ENCODE results near the gene RIMKLB.
"Not testable (repeated sequence)": the region's sequence is repeated elsewhere in the genome, so short reads cannot be mapped to it uniquely, and the experiment has no call there.

The RIMKLB gene

GRCh38 chr12:8692573-8692972 is 5.2 kb upstream of the RIMKLB start:
- DNase-seq (ENCODE audit: low spot score) = no peak

GRCh38 chr12:8695116-8695515 is 2.7 kb upstream of the RIMKLB start:
- no peak for DNase-seq (ENCODE audit: low spot score)

DNA sequence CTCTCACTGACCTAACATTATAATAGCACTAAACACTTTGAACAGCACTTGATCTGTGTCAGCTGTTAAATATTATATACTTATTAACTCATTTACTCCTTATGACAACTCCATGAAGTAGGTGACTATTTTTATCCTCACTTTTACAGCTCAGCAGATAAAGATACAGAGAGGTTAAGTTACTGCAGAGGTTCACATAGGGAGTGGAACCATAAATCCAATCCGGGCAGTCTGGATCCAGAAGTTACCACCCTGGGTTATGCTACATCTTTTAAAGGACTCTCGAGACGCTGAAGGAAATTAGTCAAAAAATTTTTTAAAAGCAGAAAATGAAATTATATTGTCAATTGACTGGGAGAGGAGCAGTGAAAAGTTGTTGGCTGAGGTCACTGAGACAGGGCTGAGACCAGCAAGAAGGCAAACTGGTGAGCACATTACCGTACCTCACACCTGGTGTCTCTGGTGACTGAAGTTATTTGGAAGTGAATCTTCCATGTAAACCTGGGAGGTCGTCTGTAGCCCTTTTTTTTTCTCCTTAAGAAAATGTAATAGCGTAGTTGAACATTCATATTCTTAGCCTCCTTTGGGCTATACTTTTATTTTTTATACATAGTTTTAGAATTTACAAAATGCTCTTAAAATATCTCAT is 1.2 kb upstream of the RIMKLB start:
- DNase-seq (ENCODE audit: low spot score) = no peak

GRCh38 chr12:8697120-8697475 is 693 bp upstream of the RIMKLB start:
- DNase-seq (ENCODE audit: low spot score) = no peak

- DNase-seq (ENCODE audit: low spot score) = peak; percentile 82
These were observed 501 bp downstream of the RIMKLB start for GRCh38 chr12:8698132-8698851.

GRCh38 chr12:8698879-8699278 is 1.1 kb downstream of the RIMKLB start:
- DNase-seq (ENCODE audit: low spot score) = no peak

DNA sequence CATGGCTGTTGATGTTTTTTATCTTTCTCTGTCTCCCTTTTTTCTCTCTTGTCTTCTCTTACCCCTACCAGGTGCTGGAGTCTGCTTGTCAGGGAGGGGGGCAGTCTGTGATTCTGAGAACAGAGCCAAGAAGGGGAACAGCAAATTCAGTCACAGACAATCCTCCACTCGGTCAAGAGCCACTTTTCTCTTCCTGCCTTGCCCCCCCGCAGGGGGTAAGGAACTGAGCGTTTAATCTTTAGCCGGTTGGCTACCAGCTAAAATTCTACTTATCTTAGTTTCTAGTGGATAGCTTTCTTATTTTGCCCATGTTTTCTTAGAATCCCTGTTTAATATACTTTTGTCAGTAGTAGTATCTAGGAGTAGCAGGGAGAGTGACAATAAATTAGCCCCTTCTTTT is 1.9 kb downstream of the RIMKLB start:
- no peak for DNase-seq (ENCODE audit: low spot score)

GRCh38 chr12:8701046-8701660 is 3.4 kb downstream of the RIMKLB start:
- DNase-seq (ENCODE audit: low spot score) = no peak

- DNase-seq (ENCODE audit: low spot score) = no peak
These were observed 4.4 kb downstream of the RIMKLB start for GRCh38 chr12:8702159-8702558.

GRCh38 chr12:8709124-8709830 is 11.5 kb downstream of the RIMKLB start:
- DNase-seq (ENCODE audit: low spot score) = no peak

DNA sequence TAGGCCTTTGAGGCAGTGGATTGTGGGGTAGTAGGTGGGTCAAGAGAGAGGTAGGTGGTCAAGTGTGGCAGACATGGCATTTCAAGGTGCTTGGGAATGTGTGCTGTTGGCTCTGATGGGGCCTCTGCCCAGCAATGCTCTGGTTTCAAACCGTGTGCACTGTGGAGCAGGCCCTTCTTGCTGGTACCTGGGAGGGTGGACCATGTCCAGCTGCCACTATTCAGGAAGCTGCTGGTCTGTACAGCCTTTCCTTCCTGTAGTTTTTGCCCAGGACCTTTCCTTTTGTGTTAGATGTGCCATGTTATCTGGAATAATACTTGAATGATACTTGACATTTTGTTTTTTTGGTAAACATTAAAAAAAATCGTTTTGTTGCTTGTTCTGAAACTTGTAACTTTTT is 14.8 kb downstream of the RIMKLB start:
- DNase-seq (ENCODE audit: low spot score) = no peak

GRCh38 chr12:8722286-8722800 is 24.6 kb downstream of the RIMKLB start:
- DNase-seq (ENCODE audit: low spot score) = no peak

- DNase-seq (ENCODE audit: low spot score) = no peak
These were observed 37.1 kb downstream of the RIMKLB start for GRCh38 chr12:8734873-8735381.

DNA sequence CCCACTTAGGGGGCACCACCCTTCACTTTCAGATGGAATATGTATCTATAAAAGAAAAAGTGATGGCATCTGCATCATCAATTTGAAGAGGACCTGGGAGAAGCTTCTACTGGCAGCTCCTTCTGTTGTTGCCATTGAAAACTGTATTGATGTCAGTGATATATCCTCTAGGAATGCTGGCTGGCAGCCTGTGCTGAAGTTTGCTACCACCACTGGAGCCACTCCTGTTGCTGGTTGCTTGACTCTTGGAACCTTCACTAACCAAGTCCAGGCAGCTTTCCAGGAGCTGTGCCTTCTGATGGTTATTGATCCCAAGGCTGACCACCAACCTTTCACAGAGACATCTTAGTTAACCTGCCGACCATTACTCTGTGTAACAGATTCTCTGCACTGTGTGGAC is 44.7 kb downstream of the RIMKLB start:
- no peak for DNase-seq (ENCODE audit: low spot score)

GRCh38 chr12:8743121-8743520 is 45.3 kb downstream of the RIMKLB start:
- not testable (repeated sequence) for DNase-seq (ENCODE audit: low spot score)

DNA sequence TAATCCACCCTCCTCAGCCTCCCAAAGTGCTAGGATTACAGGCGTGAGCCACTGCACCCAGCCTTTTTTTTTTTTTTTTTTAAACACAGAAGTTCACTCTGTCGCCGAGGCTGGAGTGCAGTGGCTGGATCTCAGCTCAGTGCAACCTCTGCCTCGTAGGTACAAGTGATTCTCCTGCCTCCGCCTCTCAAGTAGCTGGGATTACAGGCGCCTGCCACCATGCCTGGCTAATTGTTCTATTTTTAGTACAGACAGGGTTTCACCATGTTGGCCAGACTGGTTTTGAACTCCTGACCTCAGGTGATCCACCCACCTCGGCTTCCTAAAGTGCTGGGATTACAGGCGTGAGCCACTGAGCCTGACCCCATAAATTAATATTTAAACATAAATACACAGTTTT is 47.8 kb downstream of the RIMKLB start:
- not testable (repeated sequence) for DNase-seq (ENCODE audit: low spot score)

DNA sequence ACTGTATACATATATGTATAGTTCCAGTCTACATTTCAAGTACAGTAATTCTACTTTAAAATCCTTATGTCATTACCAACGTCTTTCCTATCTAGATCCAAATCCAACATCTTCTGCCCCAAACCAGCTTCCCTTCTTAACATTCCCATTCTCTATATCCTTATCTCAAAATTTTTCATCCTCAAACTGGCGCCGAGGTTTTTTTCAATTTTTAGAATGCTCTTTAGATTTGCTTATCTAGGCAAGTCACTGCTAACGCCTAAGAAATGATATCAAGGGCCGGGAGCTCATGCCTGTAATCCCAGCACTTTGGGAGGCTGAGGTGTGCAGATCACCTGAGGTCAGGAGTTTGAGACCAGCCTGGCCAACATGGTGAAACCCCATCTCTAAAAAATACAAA is 48.3 kb downstream of the RIMKLB start:
- DNase-seq (ENCODE audit: low spot score) = no peak

DNA sequence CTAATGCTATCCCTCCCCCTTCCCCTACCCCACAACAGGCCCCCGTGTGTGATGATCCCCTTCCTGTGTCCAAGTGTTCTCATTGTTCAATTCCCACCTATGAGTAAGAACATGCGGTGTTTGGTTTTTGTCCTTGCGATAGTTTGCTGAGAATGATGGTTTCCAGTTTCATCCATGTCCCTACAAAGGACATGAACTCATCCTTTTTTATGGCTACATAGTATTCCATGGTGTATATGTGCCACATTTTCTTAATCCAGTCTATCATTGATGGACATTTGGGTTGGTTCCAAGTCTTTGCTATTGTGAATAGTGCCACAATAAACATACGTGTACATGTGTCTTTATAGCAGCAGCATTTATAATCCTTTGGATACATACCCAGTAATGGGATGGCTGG is 62.3 kb downstream of the RIMKLB start:
- DNase-seq (ENCODE audit: low spot score) = not testable (repeated sequence)

GRCh38 chr12:8762701-8763100 is 64.9 kb downstream of the RIMKLB start:
- not testable (repeated sequence) for DNase-seq (ENCODE audit: low spot score)

DNA sequence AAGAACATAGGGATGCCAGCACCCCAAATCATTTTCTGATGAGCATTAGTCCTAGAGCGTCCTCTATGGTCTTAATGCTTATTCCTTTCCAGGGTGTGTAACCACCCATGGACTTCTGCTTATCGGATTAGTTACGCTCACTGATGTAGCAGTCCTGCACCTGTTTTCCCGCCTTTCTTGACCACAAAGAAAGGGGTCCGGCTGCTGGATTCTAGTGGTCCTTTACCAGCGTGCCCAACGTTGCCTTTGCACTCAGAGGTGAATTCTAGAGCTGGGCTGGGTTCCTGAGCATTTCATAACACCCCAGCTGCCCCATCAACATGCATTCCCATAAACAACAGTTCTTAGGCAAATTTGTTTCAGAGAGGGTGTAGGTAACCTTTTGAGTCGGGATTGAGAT is 68.3 kb downstream of the RIMKLB start:
- DNase-seq (ENCODE audit: low spot score) = not testable (repeated sequence)

DNA sequence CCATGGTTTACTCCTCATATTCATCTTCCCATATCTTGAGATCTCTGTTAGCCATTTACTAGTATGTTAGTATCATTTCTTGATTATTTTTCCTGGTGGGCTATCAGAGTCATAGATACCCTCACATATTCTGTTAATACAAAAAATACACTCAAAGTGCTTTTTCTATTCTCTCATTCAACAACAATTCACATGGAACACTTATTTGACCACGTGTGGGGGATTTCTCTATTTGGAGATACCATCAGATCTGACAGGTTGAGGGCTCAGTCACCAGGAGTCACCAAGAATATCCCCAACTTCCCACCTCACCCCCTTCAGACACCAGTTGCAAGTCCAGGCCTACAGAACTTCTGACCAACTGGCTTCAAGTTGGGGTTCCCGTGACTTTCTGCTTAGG is 72.7 kb downstream of the RIMKLB start:
- DNase-seq (ENCODE audit: low spot score) = no peak

GRCh38 chr12:8771072-8771471 is 73.3 kb downstream of the RIMKLB start:
- DNase-seq (ENCODE audit: low spot score) = no peak

Data from left forelimb (tissue), 1 donor.